Heart right ventricle (tissue), 16 donors: ENCODE measurements around the gene KIF5A. TPM values are rescaled to one million over a fixed set of nuclear protein-coding genes. Genes with fewer than 3 reads are reported as not detected.
"Not testable (repeated sequence)": the region's sequence is repeated elsewhere in the genome, so short reads cannot be mapped to it uniquely, and the experiment has no call there.

Experiments used
- ATAC-seq, 8 donors: fragments of 200-7000 bp; cut with Tn5 transposase; one replicate each; pipeline ENCODE4 v1.9.1; 2020; ENCODE audit warnings: mild to moderate bottlenecking in 8 of 8, moderate library complexity in 8 of 8, moderate number of reproducible peaks in 1 of 8
- DNase-seq, 2 donors: peaks; one replicate each; pipeline ENCODE4 v3.0.0-alpha.2; 2020
- H3K27ac ChIP-seq, 10 donors: fragments of 200-600 bp; sonication (generic) in 2 of 10; one replicate each; pipeline versions ENCODE4 v1.5.0 to v1.8.0; 2020 to 2022; ENCODE audit warnings: mild to moderate bottlenecking in 3 of 10
- H3K27me3 ChIP-seq, 7 donors: fragments of 200-600 bp; one replicate each; pipeline ENCODE4 v1.8.0; 2021 to 2022; ENCODE audit warnings: mild to moderate bottlenecking in 2 of 7
- H3K36me3 ChIP-seq, 9 donors: fragments of 200-600 bp; sonication (generic) in 1 of 9; one replicate each; pipeline versions ENCODE4 v1.5.0 to v1.8.0; 2020 to 2022; ENCODE audit warnings: mild to moderate bottlenecking in 2 of 9
- H3K4me1 ChIP-seq, 9 donors: fragments of 200-600 bp; sonication (generic) in 1 of 9; one replicate each; pipeline versions ENCODE4 v1.5.0 to v1.8.0; 2020 to 2022; ENCODE audit warnings: mild to moderate bottlenecking in 4 of 9
- H3K4me3 ChIP-seq, 10 donors: fragments of 200-600 bp; sonication (generic) in 2 of 10; one replicate each; pipeline versions ENCODE4 v1.5.0 to v1.8.0; 2020 to 2022; ENCODE audit warnings: mild to moderate bottlenecking in 7 of 10, moderate library complexity in 2 of 10
- H3K9me3 ChIP-seq, 11 donors: fragments of 200-600 bp in 10 of 11; sonication (generic) in 2 of 11; one replicate each; pipeline versions ENCODE4 v1.5.0 to v1.8.0; 2013 to 2022; ENCODE audit warnings: mild to moderate bottlenecking in 2 of 11, control low read depth in 1 of 11, moderate library complexity in 1 of 11
- WGBS, 2 donors: extraction: QIAGEN DNeasy Blood & Tissue Kit; methylation state at CpG; one replicate each; pipeline ENCODE4 v1.1.7; 2013; ENCODE audit warnings: inconsistent platforms in 1 of 2; 5-methylcytosine and 5-hydroxymethylcytosine counted together
- intact Hi-C, 10 donors: fragments of 100-400 bp; cut with DNase I; formaldehyde crosslinking; loops; one replicate each; pipeline versions ENCODE4 v1.11.1 to v1.14.2; 2022
- polyA plus RNA-seq, 2 donors: library from polyadenylated mRNA; stranded (reverse); fragments of 200-250 nt; gene quantifications; one replicate each; pipeline ENCODE4 v1.2.3, GENCODE V29; 2013
- total RNA-seq, 10 donors: library from RNA; stranded (reverse); fragmentation: NEBNext Ultra II Directional in 3 of 10; extraction: Animal tissue kit (Norgen Biotek cat#: 25700) in 3 of 10; gene quantifications; one replicate each; pipeline versions ENCODE4 v1.2.1 to v1.2.4, GENCODE V29; 2021 to 2023
- TF ChIP-seq, protein P1 (sequence below), 9 donors: fragments of 200-600 bp; sonication (generic) in 2 of 9; IDR thresholded peaks; one replicate each; pipeline versions ENCODE4 v1.5.0 to v1.8.0; 2021 to 2022; ENCODE audit warnings: antibody characterized with exemption in 9 of 9, mild to moderate bottlenecking in 5 of 9, moderate library complexity in 1 of 9
- donor health status: Arrhythmogenic right ventricular cardiomyopathy.
- donor health status: ischemic (EF 13 %, LVEDD 7.1; RV severe dilation, severe dysfunction).
- donor health status: healthy with polysubstance abuse.
- donor health status: DM: no; HTN: yes; CAD: no.
- donor health status: DM: no; HTN: no; CAD: no.
- donor health status: ischemic (EF 25% LVEDD 6.9; RV normal size, moderate dysfunction).
- donor health status: ischemic (EF 25% LVEDD 5.7; RV mildly dilated, moderate dysfunction).
- donor health status: healthy.
- donor health status: DM: yes; HTN: yes; CAD: no.
- donor health status: Ischemic cardiomyopathy.
- donor health status: ischemic (EF 35%, LVEDD 5.7; RV mildly dilated, moderate dysfunction).
- donor health status: nonischemic (EF 11% LVEDD 7.7; RV severe dilation, severe dysfunction).
- donor health status: DM: yes; HTN: yes; CAD: no.
- donor health status: PGD.
- donor health status: ischemic (EF 29% LVEDD 5.4; RV normal size, mild dysfunction).
- donor health status: nonischemic (EF 23%, LVEDD 6.1; RV moderate dilation, normal function).

KIF5A gene
- total and polyA plus RNA-seq, 12 donors, result 0.05 to 0.29 (median 0.07) TPM; not detected in 5

DNA sequence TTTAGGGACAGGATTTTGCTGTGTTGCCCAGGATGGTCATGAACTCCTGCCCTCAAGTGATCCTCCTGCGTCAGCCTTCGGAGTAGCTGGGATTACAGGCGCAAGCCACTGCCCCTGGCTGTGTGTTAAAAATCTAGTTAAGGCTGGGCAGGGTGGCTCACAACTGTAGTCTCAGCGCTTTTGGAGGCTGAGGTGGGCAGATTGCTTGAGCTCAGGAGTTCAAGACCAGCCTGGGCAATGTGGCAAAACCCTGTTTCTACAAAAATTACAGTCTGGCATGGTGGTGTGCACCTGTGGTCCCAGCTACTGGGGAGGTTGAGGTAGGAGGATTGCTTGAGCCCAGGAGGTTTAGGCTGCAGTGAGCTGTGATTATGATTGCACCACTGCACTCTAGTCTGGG lies 38.7 kb upstream of the KIF5A start:
- ATAC-seq, result no peak
- H3K36me3 ChIP-seq, result peaks cover 0 to 85% (median 44%) of the 10 kb centered on the region in 9 donors
- WGBS, 2 donors, result 97 to 98% methylated on average over 4 of the region's 4 CpGs

DNA sequence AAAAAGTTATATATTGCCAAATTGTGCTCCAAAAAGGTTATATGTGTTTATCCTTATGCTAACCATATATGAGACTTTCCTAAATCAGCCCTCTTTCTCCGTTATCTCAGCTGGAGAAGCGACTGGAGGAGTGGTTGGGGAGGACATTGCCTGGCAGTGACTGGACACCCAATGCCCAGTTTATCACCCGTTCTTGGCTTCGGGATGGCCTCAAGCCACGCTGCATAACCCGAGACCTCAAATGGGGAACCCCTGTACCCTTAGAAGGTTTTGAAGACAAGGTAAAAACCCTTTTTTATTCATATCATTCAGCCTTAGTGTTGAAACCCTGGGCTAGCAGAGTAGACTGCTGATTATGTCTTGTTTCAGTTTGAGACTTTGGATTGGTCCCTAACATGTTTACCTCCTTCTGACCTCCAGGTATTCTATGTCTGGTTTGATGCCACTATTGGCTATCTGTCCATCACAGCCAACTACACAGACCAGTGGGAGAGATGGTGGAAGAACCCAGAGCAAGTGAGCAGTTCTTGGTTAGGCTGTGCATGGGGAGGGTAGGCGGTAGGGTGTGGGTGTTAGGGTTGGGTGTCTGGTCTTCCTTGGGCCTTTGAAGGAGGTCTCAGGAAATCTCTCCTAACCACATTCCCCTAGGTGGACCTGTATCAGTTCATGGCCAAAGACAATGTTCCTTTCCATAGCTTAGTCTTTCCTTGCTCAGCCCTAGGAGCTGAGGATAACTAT lies 38.1 kb upstream of the KIF5A start:
- peaks cover 0 to 23% (median 4%) of the 10 kb centered on the region in 9 donors for H3K4me1 ChIP-seq
- H3K27ac ChIP-seq, result peak overlapping the region in 1 of 10 donors; percentile 6
- ATAC-seq (no peak), DNase-seq (no peak)
- intact Hi-C loops, result no loop called here
- no peaks in the 10 kb centered on the region for H3K27me3 ChIP-seq
- 96 to 97% methylated on average over 7 of the region's 7 CpGs for WGBS, 2 donors
- peaks cover 0 to 86% (median 49%) of the 10 kb centered on the region in 9 donors for H3K36me3 ChIP-seq
- TF ChIP-seq, protein P1, sequence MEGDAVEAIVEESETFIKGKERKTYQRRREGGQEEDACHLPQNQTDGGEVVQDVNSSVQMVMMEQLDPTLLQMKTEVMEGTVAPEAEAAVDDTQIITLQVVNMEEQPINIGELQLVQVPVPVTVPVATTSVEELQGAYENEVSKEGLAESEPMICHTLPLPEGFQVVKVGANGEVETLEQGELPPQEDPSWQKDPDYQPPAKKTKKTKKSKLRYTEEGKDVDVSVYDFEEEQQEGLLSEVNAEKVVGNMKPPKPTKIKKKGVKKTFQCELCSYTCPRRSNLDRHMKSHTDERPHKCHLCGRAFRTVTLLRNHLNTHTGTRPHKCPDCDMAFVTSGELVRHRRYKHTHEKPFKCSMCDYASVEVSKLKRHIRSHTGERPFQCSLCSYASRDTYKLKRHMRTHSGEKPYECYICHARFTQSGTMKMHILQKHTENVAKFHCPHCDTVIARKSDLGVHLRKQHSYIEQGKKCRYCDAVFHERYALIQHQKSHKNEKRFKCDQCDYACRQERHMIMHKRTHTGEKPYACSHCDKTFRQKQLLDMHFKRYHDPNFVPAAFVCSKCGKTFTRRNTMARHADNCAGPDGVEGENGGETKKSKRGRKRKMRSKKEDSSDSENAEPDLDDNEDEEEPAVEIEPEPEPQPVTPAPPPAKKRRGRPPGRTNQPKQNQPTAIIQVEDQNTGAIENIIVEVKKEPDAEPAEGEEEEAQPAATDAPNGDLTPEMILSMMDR (IDR thresholded peaks at IDR 0.05), result no peak
- H3K9me3 ChIP-seq, result no peaks in the 10 kb centered on the region
- no peak overlapping the region for H3K4me3 ChIP-seq

More for the DNA sequence above, 38.7 kb upstream of the KIF5A start:
- H3K9me3 ChIP-seq, result no peaks in the 10 kb centered on the region
- DNase-seq, result no peak
- TF ChIP-seq, protein P1 (IDR thresholded peaks at IDR 0.05), result no peak
- no peaks in the 10 kb centered on the region for H3K27me3 ChIP-seq
- no peak overlapping the region for H3K4me3 ChIP-seq
- H3K4me1 ChIP-seq, result peaks cover 0 to 18% (median 3%) of the 10 kb centered on the region in 9 donors
- H3K27ac ChIP-seq, result peak overlapping the region in 1 of 10 donors; percentile 6
- intact Hi-C loops, result no loop called here

DNA sequence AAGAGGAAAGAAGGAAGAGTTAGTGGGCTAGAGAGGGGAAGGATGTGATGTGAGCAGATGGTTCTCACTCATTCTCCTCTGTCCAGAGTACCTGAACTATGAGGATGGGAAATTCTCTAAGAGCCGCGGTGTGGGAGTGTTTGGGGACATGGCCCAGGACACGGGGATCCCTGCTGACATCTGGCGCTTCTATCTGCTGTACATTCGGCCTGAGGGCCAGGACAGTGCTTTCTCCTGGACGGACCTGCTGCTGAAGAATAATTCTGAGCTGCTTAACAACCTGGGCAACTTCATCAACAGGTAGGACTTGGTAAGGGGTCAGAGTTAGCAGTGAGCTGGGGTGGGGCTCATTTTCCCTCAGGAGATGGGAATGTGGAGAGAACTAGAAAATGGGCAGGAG lies 37.2 kb upstream of the KIF5A start:
- ATAC-seq (no peak), DNase-seq (no peak)
- Histone ChIP-seq H3K36me3 (peaks cover 0 to 95% (median 58%) of the 10 kb centered on the region in 9 donors), H3K9me3 (no peaks in the 10 kb centered on the region), H3K4me3 (no peak overlapping the region), H3K27me3 (no peaks in the 10 kb centered on the region), H3K4me1 (peaks cover 0 to 33% (median 13%) of the 10 kb centered on the region in 9 donors), H3K27ac (no peak overlapping the region)
- 83 to 85% methylated on average over 6 of the region's 6 CpGs for WGBS, 2 donors
- TF ChIP-seq, protein P1 (IDR thresholded peaks at IDR 0.05), result no peak
- intact Hi-C loops, result no loop called here

DNA sequence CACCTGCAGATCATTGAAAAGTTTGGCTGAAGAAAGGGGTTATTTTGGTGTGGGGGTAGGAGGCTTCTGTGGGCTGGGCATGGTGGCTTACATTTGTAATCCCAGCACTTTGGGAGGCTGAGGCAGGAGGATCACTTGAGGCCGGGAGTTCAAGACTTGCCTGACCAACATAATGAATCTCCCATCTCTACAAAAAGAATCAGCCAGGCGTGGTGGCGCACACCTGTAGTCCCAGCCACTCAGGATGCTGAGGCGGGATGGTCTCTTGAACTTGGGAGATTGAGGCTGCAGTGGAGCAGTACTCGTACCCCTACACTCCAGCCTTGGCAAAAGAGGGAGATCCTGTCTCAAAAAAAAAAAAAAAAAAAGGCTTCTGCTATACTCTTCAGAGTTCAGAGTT lies 36.6 kb upstream of the KIF5A start:
- 97 to 98% methylated on average over 5 of the region's 5 CpGs for WGBS, 2 donors
- Histone ChIP-seq H3K27me3 (no peaks in the 10 kb centered on the region), H3K4me3 (no peak overlapping the region), H3K27ac (no peak overlapping the region), H3K4me1 (peaks cover 0 to 39% (median 19%) of the 10 kb centered on the region in 9 donors), H3K9me3 (no peaks in the 10 kb centered on the region), H3K36me3 (peaks cover 0 to 97% (median 64%) of the 10 kb centered on the region in 9 donors)
- DNase-seq (no peak), ATAC-seq (no peak)
- TF ChIP-seq, protein P1 (IDR thresholded peaks at IDR 0.05), result no peak
- intact Hi-C loops, result no loop called here

DNA sequence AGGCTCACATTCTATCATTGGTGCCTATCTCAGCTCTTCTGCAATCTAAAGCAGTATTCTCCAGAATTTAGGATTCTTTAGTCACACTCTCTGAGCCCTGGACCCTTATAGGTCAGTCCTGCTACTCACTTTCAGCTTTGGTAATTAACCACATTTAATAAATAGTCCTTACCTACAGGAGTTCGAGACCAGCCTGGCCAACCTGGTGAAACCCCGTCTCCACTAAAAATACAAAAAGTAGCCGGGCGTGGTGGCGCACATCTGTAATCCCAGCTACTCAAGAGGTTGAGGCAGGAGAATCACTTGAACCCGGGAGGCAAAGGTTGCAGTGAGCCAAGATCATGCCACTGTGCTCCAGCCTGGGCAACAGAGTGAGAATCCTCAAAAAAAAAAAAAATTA lies 36.2 kb upstream of the KIF5A start:
- not testable (repeated sequence) for H3K27ac ChIP-seq, H3K4me3 ChIP-seq, DNase-seq, ATAC-seq, H3K27me3 ChIP-seq, H3K9me3 ChIP-seq
- WGBS, 2 donors, result 94 to 95% methylated on average over 6 of the region's 6 CpGs
- intact Hi-C loops, result loop anchor here in 1 of 10 donors (2.0 kb wide), 1 partner anchor 25 kb away; the partner anchor contains the start of gene MARS1
- peaks cover 4 to 43% (median 24%) of the 10 kb centered on the region in 9 donors for H3K4me1 ChIP-seq
- peaks cover 0 to 100% (median 64%) of the 10 kb centered on the region in 9 donors for H3K36me3 ChIP-seq

DNA sequence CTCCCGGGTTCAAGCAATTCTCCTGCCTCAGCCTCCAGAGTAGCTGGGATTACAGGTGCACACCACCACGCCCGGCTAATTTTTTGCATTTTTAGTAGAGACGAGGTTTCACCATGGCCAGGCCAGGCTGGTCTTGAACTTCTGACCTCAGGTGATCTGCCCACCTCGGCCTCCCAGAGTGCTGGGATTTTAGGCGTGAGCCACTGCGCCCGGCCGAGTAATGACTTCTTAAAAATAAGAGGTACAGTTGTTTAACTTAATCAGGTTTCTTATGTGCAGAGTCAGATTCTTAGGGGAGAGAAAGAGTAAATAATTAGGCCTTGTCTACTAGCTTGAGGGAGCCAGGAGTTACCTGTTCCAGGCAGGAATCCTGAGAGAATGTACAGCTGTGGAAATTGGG lies 35.6 kb upstream of the KIF5A start:
- DNase-seq, H3K9me3 ChIP-seq, ATAC-seq, H3K27me3 ChIP-seq, H3K27ac ChIP-seq, H3K4me3 ChIP-seq: not testable (repeated sequence)
- peaks cover 0 to 94% (median 64%) of the 10 kb centered on the region in 9 donors for H3K36me3 ChIP-seq
- WGBS, 2 donors, result 96 to 97% methylated on average over 9 of the region's 9 CpGs
- H3K4me1 ChIP-seq, result peaks cover 8 to 48% (median 29%) of the 10 kb centered on the region in 9 donors
- intact Hi-C loops, result loop anchor here in 1 of 10 donors (2.0 kb wide), 1 partner anchor 25 kb away; the partner anchor contains the start of gene MARS1
